GM21825 (cell line): ENCODE results near the gene CLCN7.

ENCODE experiments used
- ATAC-seq: cut with Tn5 transposase; IDR thresholded peaks from one replicate; pipeline ENCODE4 v1.9.1; 2021; ENCODE audit warnings: mild to moderate bottlenecking, moderate library complexity; ENCODE audit not compliant: unreplicated experiment

CLCN7 gene

DNA sequence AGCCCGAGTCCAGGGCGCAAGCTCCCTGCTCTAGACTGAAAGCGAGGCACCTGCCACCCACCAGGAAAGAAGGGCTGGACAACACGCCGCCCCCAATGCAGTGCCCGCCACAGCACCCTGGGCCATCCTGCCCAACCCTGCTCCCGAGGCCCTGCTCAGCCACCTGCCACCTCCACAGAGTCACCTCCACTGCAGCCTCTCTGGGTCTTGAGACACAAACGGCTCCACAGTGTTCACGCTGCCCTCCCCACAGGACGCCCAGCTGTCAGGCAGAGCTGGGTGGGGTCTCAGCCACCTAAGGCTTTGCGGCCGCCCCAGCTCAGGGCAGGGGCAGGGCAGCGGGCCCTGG, 9.3 kb downstream of the CLCN7 start:
- ATAC-seq, result no peak

- ATAC-seq, result no peak
These were observed 9.8 kb downstream of the CLCN7 start for GRCh38 chr16:1464894-1465566.

DNA sequence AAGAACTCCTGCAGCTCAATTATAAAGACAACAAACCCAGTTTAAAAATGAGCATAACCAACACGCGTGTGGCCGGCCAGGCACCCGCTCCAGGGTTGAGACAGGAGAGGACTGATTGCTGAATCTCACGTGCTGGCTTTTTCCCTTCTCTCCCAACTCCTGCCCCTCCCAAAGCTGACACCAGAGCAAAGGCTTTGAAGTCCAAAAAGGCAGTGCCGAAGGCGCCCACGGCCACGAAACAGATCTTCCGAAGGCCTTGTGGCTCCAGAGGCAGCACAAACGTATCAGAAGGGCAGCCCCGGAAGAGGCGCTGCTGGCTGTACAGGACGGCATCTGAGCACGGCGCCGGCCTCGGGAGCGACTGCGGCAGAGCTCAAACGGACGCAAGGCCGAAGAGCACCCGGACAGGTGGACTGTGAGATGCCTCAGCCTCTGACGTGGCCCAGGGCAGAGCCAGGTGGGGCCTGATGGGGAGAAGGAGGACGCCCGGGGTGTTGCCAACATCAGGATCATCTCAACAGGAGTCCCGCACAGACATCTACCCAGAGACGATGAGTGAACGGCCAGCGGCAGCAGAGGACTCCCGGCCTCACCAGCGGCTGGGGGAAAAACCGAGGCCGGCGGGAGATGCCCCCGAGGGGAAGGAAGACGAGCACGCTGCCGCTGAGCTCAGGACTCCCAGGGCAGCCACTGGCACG, 10.5 kb downstream of the CLCN7 start:
- no peak for ATAC-seq

DNA sequence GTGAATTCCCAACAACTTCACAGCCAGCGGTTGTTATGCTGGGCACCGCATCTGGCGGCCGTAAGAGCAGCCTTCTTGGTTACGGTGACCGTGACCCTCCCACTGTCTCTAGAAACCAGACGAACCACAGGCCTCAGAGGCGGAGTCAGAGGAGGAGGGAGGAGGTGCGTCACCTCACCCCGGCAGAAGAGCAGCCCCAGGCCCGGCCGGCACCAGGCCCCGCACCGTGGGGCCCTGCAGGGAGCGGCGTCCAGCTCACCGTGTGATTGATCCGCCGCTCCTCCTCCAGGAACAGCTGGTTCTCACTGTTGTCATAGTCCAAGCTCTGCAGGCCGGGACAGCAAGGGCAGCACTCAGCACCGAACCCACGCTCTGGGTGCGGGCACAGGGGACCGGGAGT, 13.7 kb downstream of the CLCN7 start:
- ATAC-seq, result no peak

GRCh38 chr16:1460602-1461138, 14.2 kb downstream of the CLCN7 start:
- no peak for ATAC-seq

GRCh38 chr16:1459967-1460366, 14.9 kb downstream of the CLCN7 start:
- ATAC-seq, result no peak

- ATAC-seq, result no peak
These were observed 15.9 kb downstream of the CLCN7 start for GRCh38 chr16:1458977-1459341.

GRCh38 chr16:1458336-1458976, 16.4 kb downstream of the CLCN7 start:
- ATAC-seq, result no peak

- no peak for ATAC-seq
These were observed 17.2 kb downstream of the CLCN7 start for GRCh38 chr16:1457489-1458245.

GRCh38 chr16:1456951-1457350, 17.9 kb downstream of the CLCN7 start:
- ATAC-seq, result no peak

DNA sequence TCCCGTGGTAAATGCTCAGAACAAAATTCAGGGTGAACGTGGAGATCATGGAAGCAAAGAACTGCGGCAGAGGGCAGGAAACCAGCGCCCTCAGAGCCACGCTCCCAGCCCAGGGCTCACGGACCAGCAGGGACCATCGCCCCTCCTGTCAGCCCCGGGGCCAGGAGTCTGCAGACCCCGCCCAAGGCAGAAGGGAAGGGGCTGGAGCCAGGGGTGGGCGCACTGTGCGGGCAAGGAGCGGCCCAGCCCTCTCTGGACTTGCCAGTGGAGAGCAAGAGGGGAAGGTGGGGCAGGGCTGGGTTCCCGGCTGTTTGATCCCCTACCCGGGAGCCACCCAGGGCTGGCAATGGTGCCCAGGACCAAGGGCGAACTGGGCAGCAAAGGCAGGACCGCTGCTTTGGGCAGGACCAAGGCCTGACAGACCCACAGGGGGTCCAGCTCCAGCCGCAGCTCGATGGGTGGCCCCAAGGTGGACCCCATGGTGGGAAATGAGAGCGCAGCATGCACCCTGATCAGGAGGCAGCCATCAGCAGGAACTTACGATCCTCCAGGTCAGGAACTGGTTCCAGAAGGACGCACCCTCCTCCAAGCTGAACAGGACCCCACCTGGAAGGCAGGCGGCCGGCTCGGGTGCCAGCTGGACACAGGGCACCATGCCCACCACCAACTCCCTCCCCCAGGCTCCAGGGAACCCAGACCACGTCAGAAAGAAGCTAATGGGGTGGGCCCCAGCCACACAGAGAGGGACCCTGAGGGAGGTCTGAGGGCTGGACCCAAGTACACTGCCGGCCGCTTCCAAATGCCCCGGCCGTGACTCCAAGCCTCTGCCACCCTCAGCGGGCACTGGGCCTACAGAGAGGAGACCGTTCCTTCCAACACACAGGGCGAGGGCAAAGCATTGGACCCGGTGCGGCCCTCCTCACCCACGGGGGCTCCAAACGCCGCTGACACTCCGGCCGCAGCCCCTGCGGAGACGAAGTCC, 19.3 kb downstream of the CLCN7 start:
- no peak for ATAC-seq

DNA sequence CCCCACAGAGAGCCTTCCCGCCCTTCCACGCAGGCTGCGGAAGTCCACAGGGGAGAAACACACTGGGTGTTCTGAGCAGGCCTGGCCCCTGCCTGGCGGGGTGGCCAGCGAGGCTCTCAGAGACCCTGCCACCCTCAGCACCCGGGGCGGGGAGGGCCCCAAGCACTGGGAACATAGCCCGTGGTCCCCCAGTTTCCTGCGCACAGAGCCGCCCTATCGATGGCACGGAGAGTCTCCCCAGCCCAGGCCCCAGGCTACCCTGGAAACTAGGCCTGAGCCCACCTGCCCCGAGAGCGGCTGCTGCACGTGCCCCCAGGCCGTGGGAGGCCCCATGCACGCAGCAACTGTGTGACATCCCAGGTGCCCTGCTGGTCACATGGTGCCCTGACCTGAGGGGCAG, 20.3 kb downstream of the CLCN7 start:
- no peak for ATAC-seq

GRCh38 chr16:1453316-1453715, 21.5 kb downstream of the CLCN7 start:
- ATAC-seq, result no peak

DNA sequence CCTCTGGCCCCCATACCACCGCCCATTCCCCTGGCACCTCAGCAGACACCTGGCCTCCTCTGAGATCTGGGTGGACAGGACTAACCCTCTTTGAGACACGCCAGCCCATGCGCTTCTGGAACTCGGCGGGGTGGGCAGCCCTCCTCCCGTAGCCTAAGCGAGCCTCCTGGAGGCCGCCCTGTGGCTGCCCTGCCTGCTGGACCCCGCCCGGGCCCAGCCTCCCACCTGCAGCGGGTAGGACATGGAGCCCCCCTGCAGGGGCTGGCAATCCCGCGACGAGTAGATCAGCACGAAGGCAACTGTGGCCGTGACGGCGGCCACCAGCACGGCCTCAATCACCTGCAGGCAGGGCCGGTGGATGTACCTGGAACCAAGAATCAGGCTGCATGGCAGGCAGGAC, 22.3 kb downstream of the CLCN7 start:
- ATAC-seq, result no peak

- ATAC-seq, result no peak
These were observed 23.0 kb downstream of the CLCN7 start for GRCh38 chr16:1451702-1452392.

GRCh38 chr16:1450841-1451240, 24.0 kb downstream of the CLCN7 start:
- ATAC-seq, result no peak

- no peak for ATAC-seq
These were observed 24.6 kb downstream of the CLCN7 start for GRCh38 chr16:1450218-1450617.

DNA sequence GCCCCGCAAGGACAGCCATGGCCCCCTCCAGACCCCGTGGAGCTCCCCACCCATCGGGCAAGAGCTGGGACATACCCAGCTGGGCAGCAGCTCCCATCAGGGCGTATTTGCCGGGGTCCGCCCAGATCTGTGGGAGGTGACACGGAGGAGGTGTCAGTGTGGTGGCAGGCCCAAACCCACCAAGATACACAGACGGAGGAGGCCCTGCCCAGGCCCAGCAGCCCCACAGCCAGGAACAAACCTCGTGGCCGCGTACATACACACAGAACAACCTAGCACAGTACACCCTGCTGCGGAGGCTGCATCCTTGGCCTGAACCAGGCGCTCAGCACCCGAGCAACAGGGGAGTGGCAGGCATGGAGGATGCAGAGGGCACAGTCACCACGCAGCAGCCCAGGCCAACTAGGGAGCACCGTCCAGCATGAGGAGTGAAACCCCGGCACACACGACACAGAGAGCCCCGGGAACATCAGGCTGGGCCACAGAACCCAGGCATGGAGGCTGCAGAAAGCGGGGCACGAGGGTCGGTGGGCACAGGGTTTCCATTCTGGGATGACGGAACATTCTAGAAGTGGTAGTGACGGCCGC, 25.5 kb downstream of the CLCN7 start:
- no peak for ATAC-seq

DNA sequence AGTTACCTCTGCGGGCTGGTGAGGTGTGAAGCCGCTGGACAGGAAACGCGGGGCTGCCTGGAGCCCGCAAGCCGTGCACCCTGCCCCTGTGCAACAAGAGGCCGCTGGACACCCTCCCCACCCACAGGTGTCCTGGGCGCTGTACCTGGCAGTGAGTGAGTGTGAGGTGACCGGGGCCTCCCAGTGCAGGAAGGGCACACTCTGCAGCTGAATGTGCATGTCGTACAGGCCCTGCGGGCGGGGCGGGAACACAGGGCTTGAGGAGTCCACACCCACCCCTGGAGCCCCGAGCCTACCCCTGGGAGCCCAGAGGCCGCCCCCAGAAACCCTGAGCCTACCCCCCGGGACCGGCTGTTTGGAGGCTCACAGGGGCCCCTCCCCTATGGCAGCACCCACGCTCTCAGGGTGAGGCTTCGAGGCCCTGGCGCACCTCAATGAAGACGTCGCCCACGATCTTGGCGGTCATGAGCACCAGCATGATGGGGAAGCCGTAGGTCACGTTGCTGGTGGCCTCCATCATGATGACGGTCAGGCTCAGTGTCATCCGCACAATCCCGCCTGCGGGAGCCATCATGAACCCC, 26.2 kb downstream of the CLCN7 start:
- ATAC-seq, result no peak
